Keratinocyte (primary cell): ENCODE data around the gene ADGRB3.

Experiments used
- CTCF ChIP-seq, 3 experiments: IDR thresholded peaks in 1 of 3; conservative IDR thresholded peaks in 1 of 3; optimal IDR thresholded peaks in 1 of 3; 2 replicates in 2 of 3; 3 replicates in 1 of 3; pipeline versions ENCODE3 to v1.5.1; 2011; ENCODE audit warnings: low read length in 3 of 3, mild to moderate bottlenecking in 3 of 3, moderate library complexity in 2 of 3, control low read depth in 1 of 3, inconsistent platforms in 1 of 3; ENCODE audit not compliant: insufficient read depth in 2 of 3; ENCODE audit errors: extremely low read depth in 1 of 3
- EZH2 ChIP-seq: IDR thresholded peaks from one replicate; pipeline ENCODE4 v1.6.1; 2012; ENCODE audit warnings: inconsistent platforms, mild to moderate bottlenecking, low read length, moderate library complexity

GRCh38 chr6:68735866-68736265, 100.8 kb downstream of the ADGRB3 start:
- TF ChIP-seq CTCF (optimal IDR thresholded peaks at IDR 0.05 in 1 of 3, IDR thresholded peaks at IDR 0.05 in 1 of 3, conservative IDR thresholded peaks at IDR 0.05 in 1 of 3; ENCODE audit: extremely low read depth in 1 of 3, insufficient read depth in 2 of 3, low read length in 3 of 3) (no peak), EZH2 (no peak)
